Suprapubic skin (tissue), 3 donors: ENCODE data around the gene ARHGAP10.

Source experiments
- CTCF ChIP-seq, 2 donors: fragments of 200-600 bp in 1 of 2; fragments of 450-650 bp in 1 of 2; sonication (generic) in 1 of 2; IDR thresholded peaks; one replicate each; pipeline ENCODE4 v1.5.1; 2016 to 2019; ENCODE audit warnings: antibody characterized with exemption in 2 of 2, mild to moderate bottlenecking in 1 of 2, moderate library complexity in 1 of 2
- POLR2A ChIP-seq, 2 donors: fragments of 450-650 bp; IDR thresholded peaks; one replicate each; pipeline ENCODE4 v1.6.1; 2017; ENCODE audit warnings: antibody characterized with exemption in 2 of 2, mild to moderate bottlenecking in 2 of 2, moderate library complexity in 2 of 2

GRCh38 chr4:147994076-147994475, 262.2 kb downstream of the ARHGAP10 start:
- TF ChIP-seq CTCF (IDR thresholded peaks at IDR 0.05) (no peak), POLR2A (IDR thresholded peaks at IDR 0.05) (no peak)
